GM12865 (cell line): ENCODE results near the gene NSUN3.
"Not testable (repeated sequence)": the region's sequence is repeated elsewhere in the genome, so short reads cannot be mapped to it uniquely, and the experiment has no call there.

Experiments used
- DNase-seq: peaks from one replicate; pipeline ENCODE4 v3.0.0; 2010; ENCODE audit warnings: low read depth
- H3K4me3 ChIP-seq: 2 replicates; pipeline ENCODE4 v1.5.1; 2011; ENCODE audit warnings: mild to moderate bottlenecking, low read depth, low read length, control low read depth
- TF ChIP-seq, protein P1 (sequence below): IDR thresholded peaks from 2 replicates; pipeline ENCODE4 v1.5.1; 2011; ENCODE audit warnings: low read length, control low read depth, low read depth, inconsistent platforms; ENCODE audit not compliant: insufficient read depth; ENCODE audit errors: missing control alignments

The NSUN3 gene

DNA sequence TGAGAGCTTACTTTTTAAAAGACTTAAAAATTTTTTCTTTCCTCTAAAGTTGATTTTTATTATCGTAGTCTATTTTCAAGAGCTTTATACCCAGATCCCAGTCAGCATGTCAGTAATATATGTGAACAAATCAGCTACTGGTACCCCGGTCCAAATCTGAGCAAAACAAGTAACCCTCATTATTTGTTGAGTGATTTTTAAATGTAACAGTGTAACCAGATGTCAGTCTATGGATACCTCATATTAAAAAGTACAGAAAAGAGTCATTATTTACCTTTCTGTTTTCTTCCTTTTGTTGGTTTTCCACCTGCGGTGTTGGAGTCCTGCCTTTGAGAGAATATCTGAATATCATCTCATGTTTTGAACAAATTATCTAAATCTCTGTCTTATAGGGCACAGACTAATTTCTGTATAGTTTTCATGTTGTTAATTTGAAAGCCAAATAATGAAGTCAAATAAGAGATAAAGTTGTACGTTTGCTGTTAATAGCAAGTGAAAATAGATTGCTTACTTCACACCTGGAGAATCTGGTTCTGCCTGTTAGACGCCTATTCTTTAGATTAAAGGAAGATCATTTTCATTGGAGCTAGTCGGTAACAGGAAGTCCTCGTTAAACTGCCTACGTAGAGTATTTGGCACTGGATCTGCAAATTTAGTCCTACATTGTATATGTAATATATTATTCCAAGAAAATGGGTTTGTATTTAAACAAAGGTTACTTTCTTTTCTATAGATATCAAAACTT, 34.6 kb upstream of the NSUN3 start, which contains the start of gene STX19:
TSS of gene STX19 (minus strand) at position 505 of the 745 bp plus-strand sequence. CDS start 13,328 bp downstream, outside the sequence.
- H3K4me3 ChIP-seq, result no peak within 1 kb of the TSS
- DNase-seq, result no peak
- TF ChIP-seq, protein P1, sequence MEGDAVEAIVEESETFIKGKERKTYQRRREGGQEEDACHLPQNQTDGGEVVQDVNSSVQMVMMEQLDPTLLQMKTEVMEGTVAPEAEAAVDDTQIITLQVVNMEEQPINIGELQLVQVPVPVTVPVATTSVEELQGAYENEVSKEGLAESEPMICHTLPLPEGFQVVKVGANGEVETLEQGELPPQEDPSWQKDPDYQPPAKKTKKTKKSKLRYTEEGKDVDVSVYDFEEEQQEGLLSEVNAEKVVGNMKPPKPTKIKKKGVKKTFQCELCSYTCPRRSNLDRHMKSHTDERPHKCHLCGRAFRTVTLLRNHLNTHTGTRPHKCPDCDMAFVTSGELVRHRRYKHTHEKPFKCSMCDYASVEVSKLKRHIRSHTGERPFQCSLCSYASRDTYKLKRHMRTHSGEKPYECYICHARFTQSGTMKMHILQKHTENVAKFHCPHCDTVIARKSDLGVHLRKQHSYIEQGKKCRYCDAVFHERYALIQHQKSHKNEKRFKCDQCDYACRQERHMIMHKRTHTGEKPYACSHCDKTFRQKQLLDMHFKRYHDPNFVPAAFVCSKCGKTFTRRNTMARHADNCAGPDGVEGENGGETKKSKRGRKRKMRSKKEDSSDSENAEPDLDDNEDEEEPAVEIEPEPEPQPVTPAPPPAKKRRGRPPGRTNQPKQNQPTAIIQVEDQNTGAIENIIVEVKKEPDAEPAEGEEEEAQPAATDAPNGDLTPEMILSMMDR, result no peak

DNA sequence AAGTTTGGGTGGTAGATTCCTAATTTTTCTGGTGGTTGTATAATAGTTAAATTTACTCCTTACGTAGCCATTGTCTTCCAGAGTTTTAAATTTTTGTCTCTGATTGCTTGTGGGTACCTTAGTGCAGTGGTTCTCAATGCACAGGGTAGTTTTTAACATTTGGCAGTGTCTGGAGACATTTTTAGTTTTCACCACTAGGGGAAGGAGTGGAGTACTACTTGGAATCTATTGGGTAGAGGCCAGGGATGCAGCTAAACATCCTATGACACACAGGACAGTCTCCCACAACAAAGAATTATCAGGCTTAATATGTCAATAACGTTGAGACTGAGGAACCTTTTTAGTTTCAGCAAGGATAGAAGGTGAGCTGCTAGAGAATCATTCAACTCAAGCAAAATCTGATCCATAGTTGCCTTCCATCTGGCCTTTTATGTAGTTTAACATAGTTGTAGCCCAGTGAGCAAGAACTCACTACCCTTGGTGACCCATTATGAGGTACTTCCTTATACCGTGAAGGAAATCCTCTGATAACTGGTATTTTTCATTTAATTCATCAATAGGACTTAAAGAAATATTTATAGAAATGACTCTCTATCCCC, 25.9 kb upstream of the NSUN3 start:
- H3K4me3 ChIP-seq, result no peak overlapping the region
- DNase-seq, result peak; percentile 26
- TF ChIP-seq, protein P1, result peak; percentile 55

DNA sequence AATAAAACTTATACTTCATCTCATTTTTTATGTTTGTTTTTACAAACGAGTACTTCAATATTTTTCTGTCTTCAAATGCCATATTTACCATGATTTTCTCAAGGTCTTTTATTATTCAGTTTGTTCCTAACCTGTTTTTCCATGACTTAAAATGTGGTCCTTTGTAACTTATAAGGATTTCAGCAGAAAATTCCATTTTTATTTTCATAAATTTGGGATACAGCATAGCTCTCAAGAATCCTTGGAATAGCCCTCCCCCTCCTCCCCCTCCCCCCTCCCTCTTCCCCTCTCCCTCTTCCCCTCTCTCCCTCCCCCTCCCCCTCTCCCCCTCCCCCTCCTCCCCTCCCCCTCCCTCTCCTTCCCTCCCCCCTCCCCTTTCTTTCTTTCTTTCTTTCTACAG, 19.6 kb upstream of the NSUN3 start:
- TF ChIP-seq, protein P1, result no peak
- no peak overlapping the region for H3K4me3 ChIP-seq
- no peak for DNase-seq

DNA sequence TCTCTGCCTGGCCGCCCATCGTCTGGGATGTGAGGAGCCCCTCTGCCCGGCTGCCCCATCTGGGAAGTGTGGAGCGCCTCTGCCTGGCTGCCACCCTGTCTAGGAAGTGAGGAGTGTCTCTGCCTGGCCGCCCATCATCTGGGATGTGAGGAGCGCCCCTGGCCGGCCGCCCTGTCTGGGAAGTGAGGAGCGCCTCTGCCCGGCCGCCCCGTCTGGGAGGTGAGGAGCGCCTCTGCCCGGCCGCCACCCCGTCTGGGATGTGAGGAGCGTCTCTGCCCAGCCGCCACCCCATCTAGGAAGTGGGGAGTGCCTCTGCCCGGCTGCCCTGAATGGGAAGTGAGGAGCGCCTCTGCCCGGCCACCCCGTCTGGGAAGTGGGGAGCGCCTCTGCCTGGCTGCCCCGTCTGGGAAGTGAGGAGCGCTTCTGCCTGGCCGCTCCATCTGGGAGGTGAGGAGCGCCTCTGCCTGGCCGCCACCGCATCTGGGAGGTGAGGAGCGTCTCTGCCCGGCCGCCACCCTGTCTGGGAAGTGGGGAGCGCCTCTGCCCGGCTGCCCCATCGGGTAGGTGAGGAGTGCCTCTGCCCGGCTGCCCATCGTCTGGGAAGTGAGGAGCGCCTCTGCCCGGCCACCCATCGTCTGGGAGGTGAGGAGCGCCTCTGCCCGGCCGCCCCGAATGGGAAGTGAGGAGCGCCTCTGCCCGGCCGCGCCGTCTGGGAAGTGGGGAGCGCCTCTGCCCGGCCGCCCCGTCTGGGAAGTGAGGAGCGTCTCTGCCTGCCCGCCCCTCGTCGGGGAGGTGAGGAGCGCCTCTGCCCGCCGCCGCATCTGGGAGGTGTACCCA, 18.5 kb upstream of the NSUN3 start:
- not testable (repeated sequence) for H3K4me3 ChIP-seq, DNase-seq

DNA sequence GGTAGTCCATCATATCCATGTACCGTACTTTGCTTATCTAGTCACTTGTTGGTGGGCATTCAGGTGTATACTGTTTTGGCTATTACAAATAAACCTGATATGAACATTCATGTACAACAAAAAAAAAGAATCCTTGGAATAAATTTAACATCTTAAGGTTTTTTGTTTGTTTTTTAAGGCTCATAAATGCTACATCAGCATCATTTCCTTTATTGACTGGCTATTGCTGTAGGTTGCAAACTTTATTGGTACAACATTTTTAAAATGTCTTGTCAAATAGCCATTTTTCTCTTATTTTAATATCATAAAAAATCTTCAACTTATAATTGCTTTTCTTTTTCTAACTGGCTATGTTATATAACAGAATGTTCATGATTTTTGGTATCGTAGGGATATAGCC, 16.3 kb upstream of the NSUN3 start:
- TF ChIP-seq, protein P1, result no peak

DNA sequence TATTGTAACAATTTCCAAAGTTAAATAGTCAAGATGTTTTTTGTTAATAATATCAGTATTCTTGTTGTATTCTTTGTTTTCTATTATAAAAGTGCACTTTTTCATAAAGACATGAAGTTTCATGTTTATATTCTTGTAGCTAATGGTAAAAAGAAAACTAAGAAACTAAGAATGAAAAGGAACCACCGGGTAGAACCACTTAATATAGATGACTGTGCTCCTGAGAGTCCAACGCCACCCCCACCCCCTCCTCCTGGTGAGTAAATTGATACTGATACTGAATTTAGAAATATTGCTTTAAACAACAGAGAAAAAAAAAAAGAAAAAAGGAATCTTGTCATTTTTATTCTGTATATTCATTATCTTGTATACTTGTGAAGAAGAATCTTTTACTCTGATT, 13.6 kb upstream of the NSUN3 start:
- H3K4me3 ChIP-seq, result no peak overlapping the region
- TF ChIP-seq, protein P1, result no peak
- peak; percentile 9 for DNase-seq

More for the DNA sequence above, 16.3 kb upstream of the NSUN3 start:
- DNase-seq, result no peak
- H3K4me3 ChIP-seq, result no peak overlapping the region

DNA sequence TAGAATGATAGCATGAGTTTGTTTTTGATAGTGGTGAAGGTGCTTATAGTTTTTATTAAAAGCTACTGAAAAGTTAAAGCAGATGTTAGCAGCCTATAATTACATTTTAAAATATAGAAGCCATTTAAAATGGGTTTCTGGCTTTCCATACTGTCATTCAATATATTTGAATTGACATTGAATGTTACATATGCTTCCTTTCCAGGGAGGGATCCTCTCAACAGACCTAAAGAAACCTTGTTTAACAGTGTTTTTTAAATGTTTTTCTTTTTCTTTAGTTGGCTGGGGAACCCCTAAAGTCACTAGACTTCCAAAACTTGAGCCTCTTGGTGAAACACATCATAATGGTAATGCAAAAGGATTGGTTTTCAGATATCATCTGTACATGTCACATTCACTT, 12.3 kb upstream of the NSUN3 start:
- TF ChIP-seq, protein P1, result no peak
- DNase-seq, result no peak
- no peak overlapping the region for H3K4me3 ChIP-seq
